ENCODE results near the gene DENND4B.
A peak's percentile ranks its signal among the peaks of the same experiment; 100 is the strongest.

DENND4B gene

GRCh38 chr1:153954826-153955225 is 8.3 kb upstream of the DENND4B start:
- ChIA-PET CTCF (interaction anchor here (1.1 to 1.7 kb wide), 3 partner anchors 9 to 31 kb away, joined by 3 to 6 read pairs (median 4); partner anchors contain the start of genes RAB13 and SLC39A1), POLR2A (interaction anchor here (1.2 kb wide), 1 partner anchor 9 kb away, joined by 3 read pairs; no protein-coding TSS in a partner anchor)
- no peak for DNase-seq (ENCODE audit: extremely low spot score)
- no peak for TF ChIP-seq CTCF (IDR thresholded peaks at IDR 0.05; ENCODE audit: control extremely low read depth, extremely low read depth, low read depth, missing control alignments)

GRCh38 chr1:153953859-153954365 is 7.4 kb upstream of the DENND4B start:
- CTCF ChIA-PET, result interaction anchor here (0.9 to 1.7 kb wide), 6 partner anchors 8 to 33 kb away, joined by 3 to 6 read pairs (median 4); partner anchors contain the start of genes CREB3L4, RAB13 and SLC39A1
- no peak for TF ChIP-seq CTCF (IDR thresholded peaks at IDR 0.05; ENCODE audit: control extremely low read depth, extremely low read depth, low read depth, missing control alignments)
- POLR2A ChIA-PET, result interaction anchor here (1.1 kb wide), 1 partner anchor 9 kb away, joined by 5 read pairs; the partner anchor contains the start of gene SLC39A1
- no peak for DNase-seq (ENCODE audit: extremely low spot score)

GRCh38 chr1:153951801-153952200 is 5.3 kb upstream of the DENND4B start:
- no peak for DNase-seq (ENCODE audit: extremely low spot score)
- ChIA-PET CTCF (no interaction called here), POLR2A (no interaction called here)
- no peak for TF ChIP-seq CTCF (IDR thresholded peaks at IDR 0.05; ENCODE audit: control extremely low read depth, extremely low read depth, low read depth, missing control alignments)

- no peak for DNase-seq (ENCODE audit: extremely low spot score)
- ChIA-PET CTCF (no interaction called here), POLR2A (no interaction called here)
- TF ChIP-seq CTCF (IDR thresholded peaks at IDR 0.05; ENCODE audit: control extremely low read depth, extremely low read depth, low read depth, missing control alignments), result no peak
Measured at GRCh38 chr1:153951183-153951582, 4.7 kb upstream of the DENND4B start.

DNA sequence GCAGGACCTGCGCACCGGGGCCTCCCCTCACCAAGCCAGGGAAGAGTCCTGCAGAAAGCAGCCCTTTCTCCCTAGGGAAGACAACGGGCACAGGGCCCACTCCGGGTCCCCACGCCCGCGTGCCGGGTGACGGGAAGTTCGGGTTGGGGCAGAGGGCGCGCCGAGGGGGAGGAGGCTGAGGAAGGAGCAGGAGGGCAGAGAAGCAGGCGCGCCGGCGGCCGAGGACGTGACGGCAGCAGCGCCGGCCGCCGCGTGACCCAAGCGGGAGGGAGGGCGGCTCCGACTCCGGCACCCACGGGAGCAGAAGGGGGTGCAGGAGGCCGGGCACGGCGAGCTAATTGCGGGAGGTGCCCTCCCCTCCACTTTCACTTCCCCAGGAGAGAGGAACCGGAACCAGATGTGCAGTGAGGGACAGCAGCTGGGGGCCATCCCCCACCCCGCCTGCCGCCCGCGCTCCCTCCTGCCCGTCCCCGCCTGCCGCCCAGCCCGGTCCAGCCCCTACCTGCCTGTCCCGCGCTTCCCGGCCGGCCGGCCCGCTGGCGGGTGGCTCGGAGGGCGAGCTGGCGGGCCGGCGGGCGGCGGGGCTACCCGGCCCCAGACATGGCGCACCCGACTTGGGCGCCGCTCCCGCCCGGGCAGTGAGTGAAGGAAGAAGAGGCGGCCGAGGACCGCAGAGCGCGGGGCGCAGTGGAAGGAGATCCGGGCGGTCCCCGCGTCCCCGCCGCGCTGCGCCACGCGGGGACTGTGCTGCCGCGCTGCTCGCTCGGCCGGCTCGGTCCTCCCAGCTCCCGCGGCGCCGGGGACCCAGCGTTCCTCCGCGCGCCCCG is 510 bp downstream of the DENND4B start:
- POLR2A ChIA-PET, result interaction anchor here (0.6 to 3.7 kb wide), 13 partner anchors 9 to 223 kb away, joined by 3 to 16 read pairs (median 4); partner anchors contain the start of genes CRTC2, GATAD2B and JTB
- peak; percentile 93 for DNase-seq (ENCODE audit: extremely low spot score)

More for the DNA sequence above, 510 bp downstream of the DENND4B start:
- no peak for TF ChIP-seq CTCF (IDR thresholded peaks at IDR 0.05; ENCODE audit: control extremely low read depth, extremely low read depth, low read depth, missing control alignments)
- CTCF ChIA-PET, result interaction anchor here (0.7 to 9.0 kb wide), 27 partner anchors 8 to 215 kb away, joined by 3 to 108 read pairs (median 5); partner anchors contain the start of genes CREB3L4, CRTC2, GATAD2B and JTB

Measured in GM10248 (cell line).